Aorta (tissue), 5 donors: ENCODE data around the gene SLC25A24. TPM values are rescaled to one million over a fixed set of nuclear protein-coding genes. Genes with fewer than 3 reads are reported as not detected.
"Not testable (repeated sequence)": the region's sequence is repeated elsewhere in the genome, so short reads cannot be mapped to it uniquely, and the experiment has no call there.

Experiments
- ATAC-seq: fragments of 200-7000 bp; cut with Tn5 transposase; one replicate; pipeline ENCODE4 v1.9.1; 2022; ENCODE audit warnings: moderate library complexity; ENCODE audit not compliant: low FRiP score
- DNase-seq, 2 donors: peaks; one replicate each; pipeline ENCODE4 v3.0.0-alpha.2; 2020
- H3K27ac ChIP-seq, 2 donors: one replicate each; pipeline ENCODE4 v1.5.1; 2013; ENCODE audit warnings: low read length in 2 of 2, mild to moderate bottlenecking in 2 of 2, moderate library complexity in 2 of 2, control low read depth in 1 of 2, inconsistent platforms in 1 of 2, low read depth in 1 of 2
- H3K27me3 ChIP-seq, 2 donors: one replicate each; pipeline ENCODE4 v1.6.1; 2013; ENCODE audit warnings: control low read depth in 1 of 2, low read length in 1 of 2, mild to moderate bottlenecking in 1 of 2, moderate library complexity in 1 of 2; ENCODE audit not compliant: insufficient read depth in 2 of 2, control insufficient read depth in 1 of 2
- H3K36me3 ChIP-seq, 2 donors: one replicate each; pipeline ENCODE4 v1.6.1; 2013; ENCODE audit warnings: control low read depth in 1 of 2, low read length in 1 of 2, mild to moderate bottlenecking in 1 of 2; ENCODE audit not compliant: insufficient read depth in 2 of 2, control insufficient read depth in 1 of 2
- H3K4me1 ChIP-seq, 2 donors: one replicate each; pipeline ENCODE4 v1.6.1; 2013; ENCODE audit warnings: low read length in 2 of 2, control low read depth in 1 of 2, mild to moderate bottlenecking in 1 of 2, moderate library complexity in 1 of 2; ENCODE audit not compliant: insufficient read depth in 2 of 2, control insufficient read depth in 1 of 2
- H3K4me3 ChIP-seq, 2 donors: one replicate each; pipeline ENCODE4 v1.5.1; 2013; ENCODE audit warnings: low read length in 2 of 2, control low read depth in 1 of 2, mild to moderate bottlenecking in 1 of 2
- H3K9me3 ChIP-seq: one replicate; pipeline ENCODE4 v1.6.1; 2013; ENCODE audit warnings: mild to moderate bottlenecking, low read length; ENCODE audit not compliant: control insufficient read depth
- WGBS, 2 donors: extraction: QIAGEN DNeasy Blood & Tissue Kit; methylation state at CpG; one replicate each; pipeline ENCODE4 v1.1.7; 2013; 5-methylcytosine and 5-hydroxymethylcytosine counted together
- intact Hi-C, 2 donors: fragments of 100-400 bp; cut with DNase I; formaldehyde crosslinking; loops; one replicate each; pipeline versions ENCODE4 v1.14.2 to v1.15.0; 2022
- polyA plus RNA-seq, 2 donors: library from polyadenylated mRNA; stranded (reverse); fragments of 200-250 nt; gene quantifications; one replicate each; pipeline ENCODE4 v1.2.3, GENCODE V29; 2013
- total RNA-seq, 2 donors: library from RNA; stranded (reverse); fragmentation: NEBNext Ultra II Directional; extraction: Animal tissue kit (Norgen Biotek cat#: 25700); gene quantifications; one replicate each; pipeline ENCODE4 v1.2.1, GENCODE V29; 2021
- donor health status: healthy with polysubstance abuse.
- donor health status: Bipolar disorder and iron deficiency.
- donor health status: DM: no; HTN: no; CAD: no.
- donor health status: DM: no; HTN: no; CAD: no.
- donor health status: DM: yes; HTN: yes; CAD: no.

SLC25A24 gene
- total and polyA plus RNA-seq, 4 donors = 15.0 to 28.1 (median 22.9) TPM

- H3K27ac ChIP-seq = no peak overlapping the region
- H3K4me1 ChIP-seq = no peaks in the 10 kb centered on the region
- H3K36me3 ChIP-seq = no peaks in the 10 kb centered on the region
- WGBS, 2 donors = 87 to 94% methylated on average over 1 of the region's 1 CpG
- no peaks in the 10 kb centered on the region for H3K27me3 ChIP-seq
- intact Hi-C loops = no loop called here
- DNase-seq (no peak), ATAC-seq (no peak)
- H3K9me3 ChIP-seq = no peaks in the 10 kb centered on the region
- H3K4me3 ChIP-seq = no peak overlapping the region
These were observed 11.3 kb downstream of the SLC25A24 start for GRCh38 chr1:108188801-108189200.

DNA sequence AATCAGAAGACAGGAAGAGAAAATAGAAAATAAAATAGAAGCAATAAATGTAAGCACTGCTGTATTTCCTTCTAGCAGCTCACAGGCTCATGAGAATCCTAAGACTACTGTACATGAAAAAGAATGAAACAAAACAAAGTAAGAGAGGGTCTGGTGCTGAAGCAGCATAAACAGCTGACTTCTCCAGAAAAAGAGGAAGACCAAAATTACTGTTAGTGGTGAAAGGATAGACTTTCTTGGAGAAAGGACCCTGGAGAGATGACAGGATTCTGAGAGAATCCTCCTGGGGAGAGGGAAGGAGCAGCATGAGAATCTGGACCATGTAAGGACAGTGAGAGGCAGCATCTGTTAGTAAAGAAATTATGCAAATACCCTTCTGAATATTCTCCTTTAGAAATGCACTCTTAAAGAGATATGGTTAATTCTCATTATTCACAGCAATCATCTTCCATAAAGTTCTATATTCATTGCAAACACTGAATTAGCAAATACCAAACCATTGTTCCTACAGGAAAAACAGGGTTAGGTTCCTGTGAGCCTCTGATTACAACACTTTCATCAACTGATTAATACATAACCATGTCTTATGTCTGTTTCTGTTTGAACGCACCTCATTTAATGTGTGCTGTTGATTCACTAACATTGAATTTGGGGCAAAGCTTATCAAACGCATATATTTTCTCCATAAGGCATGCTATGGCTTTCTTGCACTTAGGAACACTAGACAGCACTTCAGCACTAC, 17.0 kb downstream of the SLC25A24 start:
- Histone ChIP-seq H3K27ac (no peak overlapping the region), H3K4me1 (no peaks in the 10 kb centered on the region), H3K9me3 (no peaks in the 10 kb centered on the region), H3K36me3 (peaks cover 0 to 5% of the 10 kb centered on the region in 2 donors), H3K4me3 (no peak overlapping the region), H3K27me3 (no peaks in the 10 kb centered on the region)
- DNase-seq (no peak), ATAC-seq (no peak)
- intact Hi-C loops = no loop called here
- 48 to 52% methylated on average over 2 of the region's 2 CpGs for WGBS, 2 donors

DNA sequence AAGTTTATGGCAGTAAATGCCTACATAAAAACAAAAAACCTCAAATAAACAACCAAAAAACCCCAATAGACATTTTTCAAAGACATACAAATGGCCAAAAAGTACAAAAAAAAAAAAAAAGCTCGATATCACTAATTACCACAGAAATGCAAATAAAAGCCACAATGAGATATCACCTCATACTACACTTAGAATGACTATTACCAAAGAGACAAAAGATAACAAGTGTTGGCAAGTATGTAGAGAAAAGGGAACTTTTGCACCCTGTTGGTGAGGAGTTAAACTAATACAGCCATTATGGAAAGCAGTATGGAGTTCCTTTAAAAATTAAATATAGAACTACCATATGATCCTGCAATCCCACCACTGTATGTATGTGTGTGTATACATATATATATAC, 21.1 kb downstream of the SLC25A24 start:
- no peaks in the 10 kb centered on the region for H3K9me3 ChIP-seq
- DNase-seq (no peak), ATAC-seq (no peak)
- no peaks in the 10 kb centered on the region for H3K4me1 ChIP-seq
- intact Hi-C loops = no loop called here
- no peak overlapping the region for H3K27ac ChIP-seq
- WGBS, 2 donors = 97 to 100% methylated on average over 1 of the region's 1 CpG
- H3K4me3 ChIP-seq = no peak overlapping the region
- no peaks in the 10 kb centered on the region for H3K27me3 ChIP-seq
- peaks cover under 1 to 5% of the 10 kb centered on the region in 2 donors for H3K36me3 ChIP-seq

DNA sequence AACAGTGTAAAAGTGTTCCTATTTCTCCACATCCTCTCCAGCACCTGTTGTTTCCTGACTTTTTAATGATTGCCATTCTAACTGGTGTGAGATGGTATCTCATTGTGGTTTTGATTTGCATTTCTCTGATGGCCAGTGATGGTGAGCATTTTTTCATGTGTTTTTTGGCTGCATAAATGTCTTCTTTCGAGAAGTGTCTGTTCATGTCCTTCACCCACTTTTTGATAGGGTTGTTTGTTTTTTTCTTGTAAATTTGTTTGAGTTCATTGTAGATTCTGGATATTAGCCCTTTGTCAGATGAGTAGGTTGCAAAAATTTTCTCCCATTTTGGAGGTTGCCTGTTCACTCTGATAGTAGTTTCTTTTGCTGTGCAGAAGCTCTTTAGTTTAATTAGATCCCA, 37.7 kb downstream of the SLC25A24 start:
- not testable (repeated sequence) for ATAC-seq, H3K4me1 ChIP-seq
- no CpG with 5 or more reads among the region's 1 CpG for WGBS, 2 donors

DNA sequence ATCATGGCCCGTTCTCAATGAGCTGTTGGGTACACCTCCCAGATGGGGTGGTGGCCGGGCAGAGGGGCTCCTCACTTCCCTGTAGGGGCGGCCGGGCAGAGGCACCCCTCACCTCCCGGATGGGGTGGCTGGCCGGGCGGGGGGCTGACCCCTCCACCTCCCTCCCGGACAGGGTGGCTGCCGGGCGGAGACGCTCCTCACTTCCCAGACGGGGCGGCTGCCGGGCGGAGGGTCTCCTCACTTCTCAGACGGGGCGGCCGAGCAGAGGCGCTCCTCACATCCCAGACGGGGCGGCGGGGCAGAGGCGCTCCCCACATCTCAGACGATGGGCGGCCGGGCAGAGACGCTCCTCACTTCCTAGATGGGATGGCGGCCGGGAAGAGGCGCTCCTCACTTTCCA, 40.2 kb downstream of the SLC25A24 start:
- H3K27me3 ChIP-seq, ATAC-seq, H3K4me3 ChIP-seq, H3K4me1 ChIP-seq, DNase-seq, H3K9me3 ChIP-seq, H3K27ac ChIP-seq, intact Hi-C loops, H3K36me3 ChIP-seq: not testable (repeated sequence)
- WGBS, 2 donors = 96 to 98% methylated on average over 9 to 25 of the region's 30 CpGs

More for the DNA sequence above, 37.7 kb downstream of the SLC25A24 start:
- intact Hi-C loops, H3K36me3 ChIP-seq, H3K9me3 ChIP-seq, H3K27ac ChIP-seq, H3K27me3 ChIP-seq, DNase-seq, H3K4me3 ChIP-seq: not testable (repeated sequence)

- 96 to 97% methylated on average over 7 of the region's 7 CpGs for WGBS, 2 donors
- Histone ChIP-seq H3K36me3 (peaks cover 0 to 3% of the 10 kb centered on the region in 2 donors), H3K4me1 (no peaks in the 10 kb centered on the region), H3K27me3 (no peaks in the 10 kb centered on the region), H3K4me3 (no peak overlapping the region), H3K27ac (no peak overlapping the region), H3K9me3 (no peaks in the 10 kb centered on the region)
- no peak for ATAC-seq
- intact Hi-C loops = no loop called here
- no peak for DNase-seq
These were observed 41.2 kb downstream of the SLC25A24 start for GRCh38 chr1:108158893-108159453.

GRCh38 chr1:108154314-108154713, 45.8 kb downstream of the SLC25A24 start:
- Histone ChIP-seq H3K27ac (no peak overlapping the region), H3K36me3 (peaks cover 0 to 7% of the 10 kb centered on the region in 2 donors), H3K4me3 (no peak overlapping the region), H3K27me3 (no peaks in the 10 kb centered on the region), H3K4me1 (no peaks in the 10 kb centered on the region), H3K9me3 (no peaks in the 10 kb centered on the region)
- WGBS, 2 donors = 72 to 73% methylated on average over 4 of the region's 4 CpGs
- no peak for DNase-seq
- intact Hi-C loops = no loop called here
- ATAC-seq = no peak

DNA sequence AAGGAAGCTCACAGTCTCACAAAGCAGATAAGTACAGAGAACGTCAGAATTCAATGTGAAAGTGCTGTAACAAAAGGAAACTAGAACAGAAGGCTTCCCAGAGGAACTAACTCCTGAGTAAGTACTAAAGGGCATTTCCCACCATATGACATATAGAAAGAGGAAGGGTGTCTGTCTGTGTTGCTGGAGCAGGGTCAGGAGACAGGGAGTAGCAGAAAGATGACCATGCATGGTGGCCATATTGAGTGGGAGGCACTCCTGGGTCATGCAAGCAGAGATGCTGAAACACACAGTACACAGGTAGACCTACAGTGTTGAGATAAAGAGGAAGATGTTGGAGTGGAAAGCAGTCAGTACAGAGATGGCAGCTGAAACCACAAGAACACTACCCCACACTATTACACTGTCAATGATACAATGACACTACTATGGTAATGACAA, 47.3 kb downstream of the SLC25A24 start:
- Histone ChIP-seq H3K27me3 (no peaks in the 10 kb centered on the region), H3K27ac (no peak overlapping the region), H3K9me3 (no peaks in the 10 kb centered on the region), H3K4me1 (no peaks in the 10 kb centered on the region), H3K4me3 (no peak overlapping the region), H3K36me3 (peaks cover 2 to 8% of the 10 kb centered on the region in 2 donors)
- DNase-seq = peak in 1 of 2 donors; percentile 47
- no peak for ATAC-seq
- intact Hi-C loops = no loop called here
- 89 to 93% methylated on average over 1 of the region's 1 CpG for WGBS, 2 donors

DNA sequence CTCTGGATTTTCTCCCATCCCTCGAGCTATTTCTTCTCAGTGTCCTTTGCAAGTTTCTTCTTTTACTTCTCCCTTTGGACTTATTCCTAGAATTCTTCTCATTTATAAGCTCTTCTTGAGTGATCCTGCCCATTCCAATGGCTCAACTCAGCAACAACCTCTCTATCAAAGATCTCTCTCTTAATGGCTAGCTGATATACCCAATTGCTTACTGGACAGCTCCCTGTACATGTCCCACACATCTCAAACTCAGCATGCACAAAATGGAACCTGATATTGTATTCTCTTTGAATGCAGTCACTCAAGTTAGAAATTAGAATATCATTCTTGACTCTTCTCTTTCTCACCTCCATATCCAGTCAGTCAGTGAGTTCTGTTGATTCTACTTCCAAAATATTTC, 48.6 kb downstream of the SLC25A24 start:
- no peaks in the 10 kb centered on the region for H3K9me3 ChIP-seq
- H3K27me3 ChIP-seq = no peaks in the 10 kb centered on the region
- no peak for DNase-seq
- 97 to 100% methylated on average over 1 of the region's 1 CpG for WGBS, 2 donors
- no peaks in the 10 kb centered on the region for H3K4me1 ChIP-seq
- no peak overlapping the region for H3K27ac ChIP-seq
- H3K36me3 ChIP-seq = peaks cover 2 to 8% of the 10 kb centered on the region in 2 donors
- no peak overlapping the region for H3K4me3 ChIP-seq
- ATAC-seq = no peak
- intact Hi-C loops = no loop called here
